GM21390 (cell line): Measurements from ENCODE around the gene USP37.
"Not testable (repeated sequence)": the region's sequence is repeated elsewhere in the genome, so short reads cannot be mapped to it uniquely, and the experiment has no call there.

ENCODE experiments used
- ATAC-seq: cut with Tn5 transposase; IDR thresholded peaks from one replicate; pipeline ENCODE4 v1.9.1; 2021; ENCODE audit not compliant: unreplicated experiment

Gene USP37

DNA sequence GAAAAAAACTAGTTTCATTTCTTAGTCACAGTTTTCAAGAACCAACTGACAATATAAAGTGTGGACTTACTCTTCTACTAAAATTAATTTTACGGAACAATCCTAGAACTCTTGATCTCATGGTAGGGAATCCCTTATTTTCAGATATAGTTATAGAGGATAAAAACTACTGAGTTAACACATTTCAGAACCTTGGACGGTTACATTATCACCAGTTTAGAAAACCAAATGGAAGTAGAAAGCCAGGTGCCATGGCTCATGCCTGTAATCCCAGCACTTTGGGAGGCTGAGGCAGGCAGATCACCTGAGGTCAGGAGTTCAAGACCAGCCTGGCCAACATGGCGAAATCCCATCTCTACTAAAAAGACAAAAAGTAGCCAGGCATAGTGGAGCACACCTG, 13.9 kb downstream of the USP37 start:
- ATAC-seq, result not testable (repeated sequence)

DNA sequence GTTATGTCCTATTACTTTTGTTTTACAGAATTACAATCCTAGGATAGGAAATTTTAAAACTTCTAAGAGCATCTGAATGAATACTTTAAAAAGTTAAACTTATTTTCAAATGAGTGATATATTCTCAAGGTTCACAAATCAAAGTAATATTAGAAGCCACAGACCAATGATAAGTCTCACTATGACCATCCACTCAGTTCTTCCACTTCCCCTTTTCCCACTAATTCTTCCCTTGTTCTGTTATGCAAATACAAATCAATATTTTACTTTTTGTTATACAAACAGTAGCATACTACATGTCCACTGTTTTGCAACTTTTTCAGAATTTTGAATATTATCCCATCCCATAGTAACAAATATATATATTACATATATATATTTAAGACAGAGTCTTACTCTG, 20.2 kb downstream of the USP37 start:
- no peak for ATAC-seq

DNA sequence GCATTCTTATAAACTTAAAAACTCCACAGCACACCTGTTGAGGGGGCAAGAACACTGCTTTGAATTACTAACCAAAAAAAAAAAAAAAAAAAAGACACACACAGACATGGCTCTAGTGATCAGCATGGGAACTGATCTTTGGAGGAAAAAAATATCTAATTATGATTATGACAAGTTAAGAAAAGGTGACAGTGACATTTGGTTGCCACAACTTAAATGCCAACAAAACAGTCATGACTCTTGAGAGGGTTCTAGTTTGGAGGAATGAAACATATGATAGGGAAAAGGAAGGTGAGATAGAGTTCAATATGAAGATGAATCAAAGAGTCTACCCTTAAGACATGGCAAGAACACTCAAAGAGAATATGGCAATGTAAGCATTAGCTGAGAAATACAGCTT, 20.6 kb downstream of the USP37 start:
- no peak for ATAC-seq

DNA sequence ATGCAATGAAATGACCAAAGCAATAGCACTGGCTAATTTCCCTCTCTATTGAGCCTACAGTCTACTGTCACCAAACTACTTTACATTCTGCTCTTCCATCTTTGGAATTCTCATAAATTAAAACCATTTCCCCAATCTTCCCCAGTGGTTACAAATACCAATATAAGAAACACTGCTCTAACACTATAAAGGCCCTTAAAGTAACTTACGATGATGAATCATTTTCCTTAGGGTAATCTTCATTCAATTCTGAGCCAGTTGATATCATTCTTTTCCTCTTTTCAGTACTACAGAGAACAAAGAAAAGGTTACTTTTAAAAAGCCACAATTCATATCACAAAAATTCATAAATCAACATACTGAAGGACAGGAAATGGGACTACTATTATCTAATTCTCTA, 22.1 kb downstream of the USP37 start:
- no peak for ATAC-seq

DNA sequence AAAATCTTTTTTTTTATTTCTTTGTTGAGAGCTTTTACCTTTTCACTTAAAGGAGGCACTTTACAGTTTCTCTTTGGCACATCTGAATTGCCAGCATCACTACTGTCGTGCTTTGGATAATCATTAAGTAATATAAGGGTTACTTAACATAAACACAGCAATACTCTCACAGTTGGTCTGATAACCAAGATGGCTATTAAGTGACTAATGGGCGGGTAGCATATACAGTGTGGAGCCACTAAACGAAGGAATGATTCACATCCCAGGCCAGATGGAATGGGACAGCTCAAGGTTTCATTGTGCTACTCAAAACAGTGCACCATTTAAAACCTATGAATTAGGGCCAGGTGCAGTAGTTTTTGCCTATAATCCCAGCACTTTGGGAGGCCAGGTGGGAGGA, 28.1 kb downstream of the USP37 start:
- no peak for ATAC-seq

DNA sequence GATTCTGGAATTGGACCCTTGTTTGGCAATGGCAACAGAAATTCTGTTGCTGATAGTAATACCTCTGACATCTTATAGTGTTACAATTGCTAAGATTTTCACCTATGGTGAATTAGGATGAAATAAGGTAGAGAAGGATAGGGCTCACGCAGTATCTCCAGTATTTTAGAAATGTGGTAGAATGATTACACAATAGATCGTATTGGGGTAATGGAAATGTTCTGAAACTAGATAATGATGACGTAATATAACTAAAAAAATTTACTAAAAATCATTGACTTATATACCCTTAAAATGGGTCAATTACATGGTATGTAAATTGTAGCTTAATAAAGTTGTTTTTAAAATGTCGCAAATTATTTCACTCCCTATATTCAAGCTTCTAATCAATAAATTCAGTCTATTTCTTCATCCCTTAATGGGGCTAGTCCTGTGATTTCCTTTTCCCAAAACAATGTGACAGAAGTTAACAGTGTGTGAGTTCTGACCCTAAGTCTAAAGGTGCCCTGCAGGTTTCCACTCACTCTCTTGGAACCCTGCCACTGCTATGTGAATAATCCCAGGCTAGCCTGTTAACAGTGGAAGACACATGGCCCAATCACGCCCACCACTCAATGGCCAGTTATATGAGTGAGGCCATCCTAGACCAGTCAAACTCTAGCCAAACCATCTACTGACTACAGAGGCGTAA, 31.2 kb downstream of the USP37 start:
- ATAC-seq, result no peak

DNA sequence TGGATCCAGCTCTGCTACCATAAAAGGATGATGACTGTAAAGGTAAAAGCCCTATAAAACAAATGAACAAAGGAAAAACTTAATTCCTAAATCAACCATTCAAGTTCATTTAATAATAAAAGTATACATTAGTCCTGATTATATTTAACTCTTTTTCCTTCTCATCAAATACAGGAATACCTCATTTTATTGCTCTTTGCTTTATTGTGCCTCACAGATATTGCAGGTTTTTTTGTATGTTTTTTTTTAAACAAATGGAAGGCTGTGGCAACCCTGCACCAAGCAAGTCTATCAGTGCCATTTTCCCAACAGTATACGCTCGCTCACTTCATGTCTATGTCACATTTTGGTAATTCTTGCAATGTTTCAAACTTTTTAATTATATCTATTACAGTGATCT, 38.2 kb downstream of the USP37 start:
- ATAC-seq, result no peak

DNA sequence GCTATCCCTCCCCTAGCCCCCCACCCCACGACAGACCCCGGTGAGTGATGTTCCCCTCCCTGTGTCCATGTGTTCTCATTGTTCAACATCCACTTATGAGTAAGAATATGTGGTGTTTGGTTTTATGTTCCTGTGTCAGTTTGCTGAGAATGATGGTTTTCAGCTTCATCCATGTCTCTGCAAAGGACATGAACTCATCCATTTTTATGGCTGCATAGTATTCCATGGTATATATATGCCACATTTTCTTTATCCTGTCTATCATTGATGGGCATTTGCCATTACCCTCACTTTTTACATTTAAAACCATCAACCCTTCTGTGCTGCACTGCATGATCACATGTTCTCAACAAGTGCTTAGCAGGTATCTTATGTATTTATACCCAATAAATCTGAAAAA, 39.7 kb downstream of the USP37 start:
- not testable (repeated sequence) for ATAC-seq

DNA sequence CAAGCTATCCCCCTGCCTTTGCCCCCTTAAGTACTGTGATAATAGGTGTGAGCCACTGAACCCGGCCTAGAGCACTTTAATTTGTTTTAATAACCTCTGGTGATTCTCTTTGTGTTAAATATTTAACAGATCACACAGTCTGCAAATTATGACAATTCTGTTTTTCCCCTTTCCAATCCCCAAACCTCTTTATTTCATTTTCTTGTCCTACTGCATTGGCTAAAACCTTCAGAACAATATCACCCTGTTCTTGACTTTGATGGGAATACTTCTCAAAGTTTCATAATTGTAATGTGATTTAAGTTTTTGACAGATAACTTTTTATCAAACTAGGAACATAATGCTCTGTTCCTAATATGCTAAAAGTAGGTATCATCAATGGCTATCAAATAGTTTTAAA, 44.5 kb downstream of the USP37 start:
- ATAC-seq, result no peak

DNA sequence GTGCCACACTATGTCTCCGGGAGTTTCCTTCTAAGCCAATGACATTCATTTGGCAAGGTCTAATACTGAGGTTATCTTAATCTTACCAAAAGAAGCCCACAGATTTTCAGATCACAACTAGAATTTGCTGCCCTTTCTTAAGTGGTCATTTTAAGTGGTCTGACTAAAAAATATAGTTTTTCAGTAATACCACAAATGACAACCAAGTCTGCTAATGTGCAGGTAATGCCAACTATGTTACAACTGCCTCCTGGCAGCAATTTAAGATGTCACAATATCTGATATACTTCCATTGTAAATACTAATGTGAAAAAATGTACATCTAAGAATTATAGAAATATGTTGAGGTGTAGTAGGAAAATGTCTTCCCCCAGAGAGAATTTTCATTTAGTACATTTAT, 49.3 kb downstream of the USP37 start:
- ATAC-seq, result no peak

DNA sequence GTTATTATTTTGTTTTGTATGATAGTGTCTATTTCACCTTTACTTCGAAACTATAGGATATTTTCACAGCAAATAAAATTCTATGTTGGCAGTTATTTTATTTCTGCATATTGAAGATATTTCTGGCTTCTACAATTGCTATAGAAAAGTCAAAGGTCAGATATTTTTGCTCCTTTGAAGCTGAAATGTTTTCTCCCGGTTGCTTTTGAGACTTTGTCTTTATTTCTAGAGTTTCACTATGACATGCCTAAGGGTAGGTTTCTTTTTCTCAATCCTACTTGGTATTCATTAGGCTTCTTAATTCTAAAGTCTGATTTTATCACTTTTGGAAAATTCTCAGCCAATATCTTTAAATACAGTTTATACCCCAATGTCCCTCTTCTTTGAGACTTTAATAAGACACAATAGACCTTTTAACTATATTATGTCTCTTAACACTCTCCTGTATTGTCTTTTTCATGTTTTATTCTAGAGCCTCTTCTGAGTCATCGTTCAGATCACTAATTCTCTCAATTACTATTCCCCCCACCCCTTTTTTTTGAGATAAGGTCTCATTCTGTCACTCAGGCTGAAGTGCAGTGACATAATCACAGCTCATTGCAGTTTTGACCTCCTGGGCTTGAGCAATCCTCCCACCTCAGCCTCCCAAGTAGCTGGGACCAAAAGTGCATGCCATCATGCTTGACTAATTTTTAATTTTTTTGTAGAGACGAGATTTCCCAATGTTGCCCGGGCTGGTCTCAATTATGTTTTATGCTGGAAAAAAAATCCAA, 50.5 kb downstream of the USP37 start:
- peak; percentile 67 for ATAC-seq

DNA sequence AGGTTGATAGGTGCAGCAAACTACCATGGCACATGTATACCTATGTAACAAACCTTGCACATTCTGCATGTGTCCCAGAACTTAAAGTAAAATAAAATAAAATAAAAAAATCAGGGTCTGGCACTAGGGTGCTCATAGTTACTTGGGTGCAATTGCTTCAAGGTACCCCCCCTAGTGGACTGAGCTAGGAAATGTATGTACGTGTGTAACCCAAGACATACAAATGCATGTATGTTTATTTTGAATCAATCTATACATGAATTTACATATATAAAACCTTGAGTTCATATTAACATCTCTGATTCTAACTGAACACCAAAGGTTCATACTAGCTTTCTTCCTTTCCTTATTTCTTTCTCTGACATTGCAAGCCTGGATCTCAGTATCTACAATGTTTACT, 51.5 kb downstream of the USP37 start:
- ATAC-seq, result no peak

DNA sequence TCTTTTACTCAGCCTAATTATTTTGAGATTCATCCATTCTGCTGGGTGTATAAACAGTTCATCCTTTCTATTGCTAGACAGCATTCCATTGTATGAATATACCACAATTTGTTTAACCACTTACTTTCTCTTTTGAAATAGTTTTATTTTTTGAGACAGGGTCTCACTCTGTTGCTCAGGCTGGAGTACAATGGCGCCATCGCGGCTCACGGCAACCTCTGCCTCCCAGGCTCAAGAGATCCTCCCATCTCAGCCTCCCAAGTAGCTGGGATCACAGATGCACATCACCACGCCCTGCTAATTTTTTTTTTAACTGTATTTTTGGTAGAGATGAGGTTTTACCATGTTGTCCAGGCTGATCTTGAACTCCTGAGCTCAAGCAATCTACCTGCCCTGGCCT, 54.5 kb downstream of the USP37 start:
- no peak for ATAC-seq

DNA sequence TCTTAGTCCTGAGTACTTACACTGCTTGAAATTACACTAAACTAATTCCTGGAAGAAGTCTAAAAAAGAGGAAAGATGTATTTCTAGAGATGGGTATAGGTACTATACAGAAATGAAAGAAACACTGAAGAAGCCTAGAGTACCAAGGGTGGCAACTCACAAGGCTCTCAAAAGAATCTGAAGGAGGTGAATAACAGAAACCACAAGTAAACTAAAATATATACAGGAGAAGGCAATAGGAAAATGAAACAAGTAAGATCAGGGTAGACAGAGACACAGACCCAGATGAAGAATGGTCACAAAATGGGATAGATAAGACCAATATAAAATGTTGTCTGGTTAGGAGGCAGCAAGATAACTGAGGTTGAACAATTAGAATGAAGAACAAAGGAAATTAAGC, 59.9 kb downstream of the USP37 start:
- peak; percentile 80 for ATAC-seq

DNA sequence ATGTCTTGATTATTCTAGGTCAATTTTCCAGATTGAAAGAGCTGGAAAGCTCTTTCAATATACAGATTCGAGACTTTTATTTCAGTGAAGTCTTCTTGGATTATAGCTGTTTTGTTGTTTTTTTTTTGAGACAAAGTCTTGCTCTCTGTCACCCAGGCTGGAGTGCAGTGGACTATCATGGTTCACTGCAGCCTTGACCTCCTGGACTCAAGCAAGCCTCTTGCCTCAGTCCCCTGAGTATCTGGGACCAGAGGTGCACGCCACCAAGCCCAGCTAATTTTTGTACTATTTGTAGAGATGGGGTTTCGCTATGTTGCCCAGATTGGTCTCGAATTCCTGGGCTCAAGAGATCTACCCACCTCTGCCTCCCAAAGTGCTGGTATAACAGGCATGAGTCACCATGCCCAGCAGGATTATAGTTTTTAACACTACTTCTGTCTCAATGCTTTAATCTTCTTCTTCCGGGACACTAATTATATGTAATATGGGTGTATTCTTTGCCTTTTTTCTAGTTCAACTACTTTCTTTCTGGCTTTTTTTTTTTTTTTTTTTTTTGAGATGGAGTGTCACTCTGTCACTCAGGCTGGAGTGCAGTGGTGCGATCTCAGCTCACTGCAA, 62.3 kb downstream of the USP37 start:
- no peak for ATAC-seq

DNA sequence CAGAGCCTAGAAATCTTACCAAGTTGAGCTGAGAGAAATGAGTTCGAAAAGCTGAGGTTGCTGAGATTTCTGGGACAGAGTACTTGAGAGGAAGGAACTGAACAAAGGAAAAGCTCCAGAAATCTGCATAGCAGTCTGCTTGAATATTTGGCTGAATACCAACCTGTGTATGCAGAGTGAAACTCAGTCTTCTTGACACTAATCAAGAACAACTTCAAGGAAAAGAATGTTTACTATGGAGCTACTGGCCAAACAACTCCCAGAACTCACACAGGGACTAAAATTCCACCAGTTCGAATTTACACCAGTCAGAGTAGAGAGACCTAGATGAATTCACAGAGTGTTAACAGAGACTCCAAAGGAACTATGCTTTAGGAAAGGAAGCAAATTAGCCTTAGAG, 66.5 kb downstream of the USP37 start:
- ATAC-seq, result no peak

DNA sequence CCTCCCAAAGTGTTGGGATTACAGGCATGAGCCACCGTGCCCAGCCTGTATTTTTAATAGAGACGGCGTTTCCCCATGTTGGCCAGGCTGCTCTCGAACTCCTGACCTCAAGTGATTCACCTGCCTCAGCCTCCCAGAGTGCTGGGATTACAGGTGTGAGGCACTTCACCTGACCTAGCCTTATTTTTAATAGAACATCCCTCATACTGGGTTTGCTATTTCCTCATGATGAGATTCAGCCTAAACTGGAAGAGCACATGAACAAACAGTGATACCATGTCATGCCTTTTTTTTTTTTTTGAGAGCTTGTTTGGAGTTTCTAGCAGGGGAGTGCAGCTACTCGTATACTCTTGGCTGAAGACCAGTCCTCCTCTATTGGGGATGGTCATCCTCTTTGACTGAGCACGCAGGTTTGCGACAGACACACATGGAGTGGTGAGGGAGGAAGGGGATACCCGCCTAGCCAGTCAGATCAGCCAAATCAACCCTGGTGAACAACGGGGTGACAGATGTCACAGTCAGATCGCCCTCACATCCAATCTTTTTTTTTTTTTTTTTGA, 67.6 kb downstream of the USP37 start:
- no peak for ATAC-seq

DNA sequence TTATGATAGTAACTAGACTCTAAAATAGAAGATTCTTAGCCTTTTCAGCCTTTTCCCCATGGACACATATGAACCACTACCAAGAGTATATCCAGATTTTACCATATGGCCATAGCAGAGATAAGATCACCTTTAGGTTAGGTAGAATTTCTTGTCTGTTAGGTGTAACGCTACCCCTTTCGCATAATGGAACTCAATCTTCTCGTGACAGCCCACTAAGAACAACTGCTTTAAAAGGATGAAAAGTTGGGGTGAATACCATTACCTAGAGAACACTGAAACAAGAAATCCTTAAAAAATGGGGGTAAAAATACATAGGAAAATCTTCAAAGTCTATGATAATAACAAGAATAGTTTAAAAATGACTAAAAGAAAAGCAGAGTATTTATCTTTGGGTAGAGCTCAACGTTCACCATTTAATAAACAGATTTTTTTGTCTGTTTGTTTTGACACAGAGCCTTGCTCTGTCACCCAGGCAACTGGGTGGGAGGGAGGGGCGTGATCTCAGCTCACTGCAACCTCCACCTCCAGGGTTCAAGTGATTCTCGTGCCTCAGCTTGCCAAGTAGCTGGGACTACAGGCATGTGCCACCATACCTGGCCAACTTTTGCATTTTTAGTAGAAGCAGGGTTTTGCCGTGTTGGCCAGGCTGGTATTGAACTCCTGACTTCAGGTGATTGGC, 82.0 kb downstream of the USP37 start:
- no peak for ATAC-seq

DNA sequence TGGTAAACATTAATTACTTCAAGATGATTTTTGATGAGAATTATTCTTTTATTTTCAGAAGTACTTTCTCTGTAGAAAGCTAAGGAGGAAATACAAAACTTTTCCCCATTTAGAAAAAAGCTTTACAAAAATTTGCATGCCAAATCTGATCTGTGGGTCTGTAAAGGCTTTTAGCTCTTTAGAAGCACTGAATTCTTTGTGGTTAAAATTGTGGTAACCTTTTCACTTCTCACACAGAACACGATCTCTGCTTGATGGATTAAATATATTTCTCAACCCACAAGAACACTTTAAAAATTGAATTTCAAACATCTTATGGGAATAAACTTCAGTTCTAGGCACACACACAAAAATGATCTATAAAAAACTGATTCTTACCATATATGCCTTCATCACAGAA, 85.5 kb downstream of the USP37 start:
- ATAC-seq, result no peak

DNA sequence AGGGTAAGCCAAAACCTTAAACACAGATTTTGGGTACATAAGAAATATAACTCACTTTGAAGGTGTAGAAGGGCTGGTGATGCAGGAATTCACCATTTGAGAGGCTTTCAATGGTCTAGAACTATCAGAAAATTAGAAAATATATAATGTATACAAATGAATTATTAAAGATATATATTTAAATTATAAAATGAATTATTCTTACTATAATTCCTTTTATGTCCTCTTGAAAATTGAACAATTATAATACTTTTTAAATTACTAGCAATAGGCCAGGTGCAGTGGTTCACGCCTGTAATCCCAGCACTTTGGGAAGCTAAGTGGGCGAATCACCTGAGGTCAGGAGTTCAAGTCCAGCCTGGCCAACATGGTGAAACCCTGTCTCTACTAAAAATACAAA, 88.6 kb downstream of the USP37 start:
- no peak for ATAC-seq

DNA sequence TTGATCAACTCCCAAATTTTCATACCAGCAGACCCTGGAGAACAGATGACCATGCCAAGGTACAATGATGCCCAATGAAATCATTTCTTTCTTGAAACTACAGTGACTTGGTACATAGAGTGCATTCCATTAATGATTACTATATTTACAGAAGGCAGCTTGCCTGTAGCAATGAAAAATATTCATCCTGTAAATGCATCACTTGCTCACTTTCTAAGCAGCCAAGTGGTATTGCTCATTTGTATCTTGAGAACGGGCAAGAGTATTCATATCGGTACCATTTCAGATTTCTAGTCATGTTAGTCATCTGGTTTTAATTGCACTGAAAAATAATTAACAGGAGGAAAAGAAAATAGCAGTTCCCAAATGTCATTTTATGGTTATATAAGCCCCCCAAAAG, 89.6 kb downstream of the USP37 start:
- ATAC-seq, result no peak
